Caco-2 (cell line): ENCODE data around the gene FGF2. TPM values are rescaled to one million over a fixed set of nuclear protein-coding genes. Genes with fewer than 3 reads are reported as not detected.

Experiments used
- BruUV-seq: library from RNA; stranded (reverse); fragments of 400-500 nt; replicated peaks from 2 replicates; lab custom pipeline; 2021; lab: Mats Ljungman, UMichigan
- CTCF ChIA-PET: fragments of 300-600 bp; sonication (Branson Sonifier 250); formaldehyde crosslinking; loops from one replicate; lab custom pipeline; 2022; ENCODE audit warnings: antibody characterized with exemption; lab: Charles Lee
- POLR2A ChIA-PET: fragments of 300-600 bp; sonication (Branson Sonifier 250); formaldehyde crosslinking; loops from one replicate; lab custom pipeline; 2022; ENCODE audit warnings: antibody characterized with exemption; lab: Charles Lee
- DNase-seq, 2 experiments: peaks; one replicate each; pipeline versions ENCODE4 v3.0.0 to v3.0.0-alpha.2; 2020 to 2022
- H3K27me3 ChIP-seq: replicated peaks from 2 replicates; pipeline ENCODE4 v1.6.0; 2011; ENCODE audit warnings: low read length; ENCODE audit not compliant: control insufficient read depth, insufficient read depth
- H3K36me3 ChIP-seq: 2 replicates; pipeline ENCODE4 v1.5.1; 2011; ENCODE audit warnings: low read length; ENCODE audit not compliant: control insufficient read depth, insufficient read depth
- H3K4me1 ChIP-seq: fragments of 250-450 bp; sonication (Bioruptor Pico); 2 replicates; pipeline ENCODE4 v1.5.1; 2020; ENCODE audit warnings: mild to moderate bottlenecking
- H3K4me3 ChIP-seq: 2 replicates; pipeline ENCODE4 v1.5.1; 2011; ENCODE audit warnings: low read depth, mild to moderate bottlenecking, control low read depth, low read length
- H3K9me3 ChIP-seq: fragments of 250-450 bp; sonication (Bioruptor Pico); 2 replicates; pipeline ENCODE4 v1.5.1; 2020; ENCODE audit warnings: mild to moderate bottlenecking, moderate library complexity
- H3K27ac Mint-ChIP-seq: one replicate; pipeline ENCODE4 v1.8.0; 2022; ENCODE audit warnings: mixed read lengths; ENCODE audit not compliant: unreplicated experiment
- H3K27me3 Mint-ChIP-seq: one replicate; pipeline ENCODE4 v1.8.0; 2022; ENCODE audit warnings: mixed read lengths; ENCODE audit not compliant: insufficient read depth, unreplicated experiment
- H3K36me3 Mint-ChIP-seq: one replicate; pipeline ENCODE4 v1.8.0; 2022; ENCODE audit warnings: mild to moderate bottlenecking, mixed read lengths; ENCODE audit not compliant: insufficient read depth, unreplicated experiment
- H3K4me1 Mint-ChIP-seq: one replicate; pipeline ENCODE4 v1.8.0; 2022; ENCODE audit warnings: low read depth, mixed read lengths; ENCODE audit not compliant: unreplicated experiment
- H3K4me3 Mint-ChIP-seq: one replicate; pipeline ENCODE4 v1.8.0; 2022; ENCODE audit warnings: mild to moderate bottlenecking, moderate library complexity, mixed read lengths; ENCODE audit not compliant: unreplicated experiment
- H3K9me3 Mint-ChIP-seq: one replicate; pipeline ENCODE4 v1.8.0; 2022; ENCODE audit warnings: mixed read lengths; ENCODE audit not compliant: unreplicated experiment
- intact Hi-C: fragments of 100-400 bp; cut with micrococcal nuclease; formaldehyde crosslinking; loops from one replicate; pipeline ENCODE4 v1.10.0; 2022; ENCODE audit not compliant: unreplicated experiment
- total RNA-seq: library from RNA; stranded (reverse); gene quantifications from 2 replicates; pipeline ENCODE4 v1.2.3, GENCODE V29; 2022
- TF ChIP-seq, protein P1 (sequence below), 2 experiments: fragments of 200-600 bp in 1 of 2; IDR thresholded peaks; 1 replicate in 1 of 2; 2 replicates in 1 of 2; pipeline versions ENCODE4 v1.5.1 to v1.8.0; 2011 to 2022; ENCODE audit warnings: antibody characterized with exemption in 1 of 2, control low read depth in 1 of 2, inconsistent platforms in 1 of 2, low read depth in 1 of 2, low read length in 1 of 2, mild to moderate bottlenecking in 1 of 2, moderate library complexity in 1 of 2; ENCODE audit not compliant: insufficient read depth in 1 of 2, severe bottlenecking in 1 of 2, unreplicated experiment in 1 of 2

Gene FGF2
- total RNA-seq, 1 experiment from 2014 or later, result 0.20 TPM

DNA sequence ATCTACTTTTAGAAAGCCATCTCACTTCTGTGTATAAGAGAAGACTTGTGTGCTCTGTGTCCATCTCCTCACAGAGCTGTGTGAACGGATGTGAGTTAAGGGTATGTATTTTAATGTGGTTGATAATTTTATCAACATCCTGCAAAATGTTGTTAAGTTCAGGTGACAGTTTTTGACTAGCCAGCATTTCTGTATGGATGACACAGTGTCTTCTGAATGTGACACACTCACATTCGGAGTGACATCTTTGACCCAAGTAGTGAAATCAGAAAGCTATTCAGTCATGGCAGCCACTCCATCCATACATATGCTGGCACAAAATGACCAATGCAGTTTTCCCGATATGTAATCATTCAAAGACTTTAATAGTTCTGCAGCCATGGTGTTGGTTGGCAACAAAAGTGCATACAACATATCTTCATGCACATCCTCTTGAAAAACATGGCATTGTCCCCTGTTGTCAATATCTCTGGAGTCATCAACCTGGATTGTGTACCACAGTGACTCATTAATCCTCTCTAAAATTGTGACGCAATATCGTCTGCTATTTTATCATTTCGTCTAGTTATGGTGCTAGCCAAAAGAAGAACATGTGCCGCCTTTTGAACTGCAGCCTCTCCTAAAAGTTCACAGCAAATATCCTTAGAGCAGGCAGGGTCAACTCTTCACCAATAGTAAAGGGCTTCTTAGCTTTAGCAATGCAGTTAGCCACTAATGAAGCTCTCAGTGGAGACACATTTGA lies 6.8 kb upstream of the FGF2 start:
- no peaks in the 10 kb centered on the region for H3K9me3 Mint-ChIP-seq
- no peak for DNase-seq
- no peaks in the 10 kb centered on the region for H3K9me3 ChIP-seq
- no peaks in the 10 kb centered on the region for H3K27me3 Mint-ChIP-seq
- no peak overlapping the region for H3K4me3 Mint-ChIP-seq
- H3K4me3 ChIP-seq, result no peak overlapping the region
- TF ChIP-seq, protein P1, sequence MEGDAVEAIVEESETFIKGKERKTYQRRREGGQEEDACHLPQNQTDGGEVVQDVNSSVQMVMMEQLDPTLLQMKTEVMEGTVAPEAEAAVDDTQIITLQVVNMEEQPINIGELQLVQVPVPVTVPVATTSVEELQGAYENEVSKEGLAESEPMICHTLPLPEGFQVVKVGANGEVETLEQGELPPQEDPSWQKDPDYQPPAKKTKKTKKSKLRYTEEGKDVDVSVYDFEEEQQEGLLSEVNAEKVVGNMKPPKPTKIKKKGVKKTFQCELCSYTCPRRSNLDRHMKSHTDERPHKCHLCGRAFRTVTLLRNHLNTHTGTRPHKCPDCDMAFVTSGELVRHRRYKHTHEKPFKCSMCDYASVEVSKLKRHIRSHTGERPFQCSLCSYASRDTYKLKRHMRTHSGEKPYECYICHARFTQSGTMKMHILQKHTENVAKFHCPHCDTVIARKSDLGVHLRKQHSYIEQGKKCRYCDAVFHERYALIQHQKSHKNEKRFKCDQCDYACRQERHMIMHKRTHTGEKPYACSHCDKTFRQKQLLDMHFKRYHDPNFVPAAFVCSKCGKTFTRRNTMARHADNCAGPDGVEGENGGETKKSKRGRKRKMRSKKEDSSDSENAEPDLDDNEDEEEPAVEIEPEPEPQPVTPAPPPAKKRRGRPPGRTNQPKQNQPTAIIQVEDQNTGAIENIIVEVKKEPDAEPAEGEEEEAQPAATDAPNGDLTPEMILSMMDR (IDR thresholded peaks at IDR 0.05; ENCODE audit: insufficient read depth in 1 of 2, low read depth in 1 of 2, low read length in 1 of 2, severe bottlenecking in 1 of 2, unreplicated experiment in 1 of 2), result no peak
- no peak overlapping the region for H3K27ac Mint-ChIP-seq
- H3K27me3 ChIP-seq, result no peaks in the 10 kb centered on the region
- CTCF ChIA-PET, result no interaction called here
- intact Hi-C loops, result no loop called here
- no peaks in the 10 kb centered on the region for H3K4me1 Mint-ChIP-seq
- H3K4me1 ChIP-seq, result peaks cover 4% of the 10 kb centered on the region; the same call in 1 of the 2 replicates
- POLR2A ChIA-PET, result no interaction called here
- no TSS peak for BruUV-seq
- no peaks in the 10 kb centered on the region for H3K36me3 ChIP-seq
- H3K36me3 Mint-ChIP-seq, result no peaks in the 10 kb centered on the region

DNA sequence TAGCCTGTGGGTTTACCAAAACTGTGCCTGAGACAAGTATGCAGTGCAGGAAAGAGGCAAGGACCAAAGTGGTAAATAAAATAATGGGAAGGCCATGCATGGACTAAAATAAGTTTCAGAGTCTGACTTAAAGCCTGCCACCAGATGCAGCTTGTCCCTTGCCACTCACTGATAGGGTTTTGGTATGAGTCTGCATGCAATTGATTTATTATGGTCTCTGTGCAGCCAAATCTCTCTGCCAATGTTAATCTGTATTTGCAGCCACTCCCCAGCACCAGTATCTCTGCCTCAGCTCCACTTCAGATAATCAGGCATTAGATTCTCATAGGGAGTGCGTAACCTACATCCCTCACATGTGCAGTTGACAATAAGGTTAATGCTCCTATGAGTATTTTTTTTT lies 5.5 kb upstream of the FGF2 start:
- no peak overlapping the region for H3K27ac Mint-ChIP-seq
- no peaks in the 10 kb centered on the region for H3K9me3 ChIP-seq
- H3K27me3 Mint-ChIP-seq, result no peaks in the 10 kb centered on the region
- DNase-seq, result no peak
- H3K4me3 Mint-ChIP-seq, result no peak overlapping the region
- TF ChIP-seq, protein P1 (IDR thresholded peaks at IDR 0.05; ENCODE audit: insufficient read depth in 1 of 2, low read depth in 1 of 2, low read length in 1 of 2, severe bottlenecking in 1 of 2, unreplicated experiment in 1 of 2), result no peak
- H3K4me1 ChIP-seq, result peaks cover 4% of the 10 kb centered on the region; the same call in 1 of the 2 replicates
- ChIA-PET CTCF (no interaction called here), POLR2A (no interaction called here)
- no peaks in the 10 kb centered on the region for H3K4me1 Mint-ChIP-seq
- no TSS peak for BruUV-seq
- H3K27me3 ChIP-seq, result no peaks in the 10 kb centered on the region
- H3K36me3 Mint-ChIP-seq, result no peaks in the 10 kb centered on the region
- H3K4me3 ChIP-seq, result no peak overlapping the region
- intact Hi-C loops, result no loop called here
- H3K36me3 ChIP-seq, result no peaks in the 10 kb centered on the region
- H3K9me3 Mint-ChIP-seq, result no peaks in the 10 kb centered on the region

DNA sequence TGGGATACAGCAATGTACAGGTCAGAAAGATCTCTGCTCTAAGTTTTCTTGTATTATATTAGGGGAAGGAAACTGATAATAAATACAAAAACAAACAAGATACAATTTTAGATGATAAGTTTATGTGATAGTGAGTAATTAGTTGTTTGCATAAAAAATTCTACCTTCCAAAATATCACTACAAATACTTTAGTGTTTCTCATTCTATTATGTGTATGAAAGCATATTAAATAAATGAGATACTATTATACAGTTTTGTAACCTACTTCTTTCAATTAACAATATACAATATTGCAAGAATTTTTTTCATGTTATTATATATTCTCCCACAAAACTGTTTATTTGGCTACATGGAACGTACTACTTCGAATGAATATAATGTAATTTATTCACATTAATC lies 4.2 kb upstream of the FGF2 start:
- ChIA-PET POLR2A (no interaction called here), CTCF (no interaction called here)
- no peaks in the 10 kb centered on the region for H3K9me3 Mint-ChIP-seq
- no peak overlapping the region for H3K27ac Mint-ChIP-seq
- Histone ChIP-seq H3K9me3 (no peaks in the 10 kb centered on the region), H3K36me3 (no peaks in the 10 kb centered on the region), H3K4me3 (no peak overlapping the region), H3K27me3 (no peaks in the 10 kb centered on the region), H3K4me1 (no peaks in the 10 kb centered on the region)
- no peaks in the 10 kb centered on the region for H3K4me1 Mint-ChIP-seq
- DNase-seq, result no peak
- intact Hi-C loops, result no loop called here
- no peak overlapping the region for H3K4me3 Mint-ChIP-seq
- H3K36me3 Mint-ChIP-seq, result no peaks in the 10 kb centered on the region
- no TSS peak for BruUV-seq
- TF ChIP-seq, protein P1 (IDR thresholded peaks at IDR 0.05; ENCODE audit: insufficient read depth in 1 of 2, low read depth in 1 of 2, low read length in 1 of 2, severe bottlenecking in 1 of 2, unreplicated experiment in 1 of 2), result no peak
- H3K27me3 Mint-ChIP-seq, result no peaks in the 10 kb centered on the region
